ENCODE measurements around the gene NECAB3.

GRCh38 chr20:33686984-33687366, 12.7 kb upstream of the NECAB3 start:
- TF ChIP-seq EP300 (IDR thresholded peaks at IDR 0.05) (no peak), POLR2AphosphoS5 (IDR thresholded peaks at IDR 0.05) (no peak), CTCF (IDR thresholded peaks at IDR 0.05) (no peak)
